Right lobe of liver (tissue), 4 donors: Measurements from ENCODE around the gene RFXAP.

Source experiments
- CTCF ChIP-seq, 4 donors: fragments of 200-600 bp in 3 of 4; fragments of 450-650 bp in 1 of 4; IDR thresholded peaks; one replicate each; pipeline versions ENCODE4 v1.5.1 to v1.8.0; 2016 to 2022; ENCODE audit warnings: antibody characterized with exemption in 4 of 4, mild to moderate bottlenecking in 2 of 4
- POLR2A ChIP-seq: fragments of 450-650 bp; IDR thresholded peaks from one replicate; pipeline ENCODE4 v1.6.1; 2017; ENCODE audit warnings: antibody characterized with exemption, mild to moderate bottlenecking
- donor health status: DM: no; HTN: no; CAD: no.
- donor health status: DM: no; HTN: no; CAD: no.
- donor health status: DM: no; HTN: yes; CAD: no.

GRCh38 chr13:36857253-36857652, 38.2 kb downstream of the RFXAP start:
- TF ChIP-seq CTCF (IDR thresholded peaks at IDR 0.05) (no peak), POLR2A (no peak)
